GM21423 (cell line): ENCODE measurements around the gene A1CF.

Experiments
- ATAC-seq: cut with Tn5 transposase; IDR thresholded peaks from one replicate; pipeline ENCODE4 v1.9.1; 2021; ENCODE audit warnings: mild to moderate bottlenecking, moderate library complexity; ENCODE audit not compliant: unreplicated experiment

The A1CF gene

GRCh38 chr10:50862719-50863118 lies 22.7 kb downstream of the A1CF start:
- no peak for ATAC-seq

GRCh38 chr10:50861370-50861769 lies 24.1 kb downstream of the A1CF start:
- no peak for ATAC-seq

GRCh38 chr10:50857579-50857978 lies 27.8 kb downstream of the A1CF start:
- no peak for ATAC-seq

GRCh38 chr10:50855461-50855860 lies 30.0 kb downstream of the A1CF start:
- ATAC-seq = no peak

- ATAC-seq = no peak
Observed at GRCh38 chr10:50855015-50855414, 30.4 kb downstream of the A1CF start.

- ATAC-seq = no peak
Observed at GRCh38 chr10:50853557-50853956, 31.9 kb downstream of the A1CF start.

- ATAC-seq = no peak
Observed at GRCh38 chr10:50851884-50852671, 33.3 kb downstream of the A1CF start.

- ATAC-seq = no peak
Observed at GRCh38 chr10:50850578-50851230, 34.7 kb downstream of the A1CF start.

GRCh38 chr10:50846753-50847152 lies 38.7 kb downstream of the A1CF start:
- ATAC-seq = no peak

GRCh38 chr10:50837095-50837494 lies 48.3 kb downstream of the A1CF start:
- ATAC-seq = no peak

GRCh38 chr10:50832171-50832751 lies 53.2 kb downstream of the A1CF start:
- ATAC-seq = no peak

GRCh38 chr10:50830066-50830465 lies 55.4 kb downstream of the A1CF start:
- no peak for ATAC-seq

- ATAC-seq = no peak
Observed at GRCh38 chr10:50824782-50825181, 60.6 kb downstream of the A1CF start.

- no peak for ATAC-seq
Observed at GRCh38 chr10:50823789-50824188, 61.6 kb downstream of the A1CF start.

GRCh38 chr10:50809596-50809995 lies 75.8 kb downstream of the A1CF start:
- no peak for ATAC-seq

- no peak for ATAC-seq
Observed at GRCh38 chr10:50807851-50808776, 77.3 kb downstream of the A1CF start.

- no peak for ATAC-seq
Observed at GRCh38 chr10:50805981-50806622, 79.3 kb downstream of the A1CF start.

- ATAC-seq = no peak
Observed at GRCh38 chr10:50799595-50799994, 85.8 kb downstream of the A1CF start.

- no peak for ATAC-seq
Observed at GRCh38 chr10:50798297-50798696, 87.1 kb downstream of the A1CF start.

GRCh38 chr10:50796693-50797092 lies 88.7 kb downstream of the A1CF start:
- no peak for ATAC-seq

GRCh38 chr10:50794490-50794889 lies 90.9 kb downstream of the A1CF start:
- no peak for ATAC-seq
